Right atrium auricular region (tissue), 2 donors: ENCODE data around the gene LCT. TPM values are rescaled to one million over a fixed set of nuclear protein-coding genes. Genes with fewer than 3 reads are reported as not detected.

ENCODE experiments used
- DNase-seq: peaks from one replicate; pipeline ENCODE4 v3.0.0-alpha.2; 2019; ENCODE audit warnings: low spot score
- H3K27ac ChIP-seq, 2 donors: fragments of 200-600 bp; sonication (generic); 1 replicate in 1 of 2; 2 replicates in 1 of 2; pipeline ENCODE4 v1.5.1; 2016 to 2019
- H3K27me3 ChIP-seq, 2 donors: fragments of 200-600 bp; sonication (generic); one replicate each; pipeline versions ENCODE4 v1.5.1 to v1.6.0; 2017 to 2019
- H3K36me3 ChIP-seq: fragments of 200-600 bp; sonication (generic); one replicate; pipeline ENCODE4 v1.5.1; 2016
- H3K4me1 ChIP-seq, 2 donors: fragments of 200-600 bp; sonication (generic); one replicate each; pipeline versions ENCODE4 v1.5.1 to v1.6.0; 2017 to 2019
- H3K4me3 ChIP-seq, 2 donors: fragments of 200-600 bp; sonication (generic); 1 replicate in 1 of 2; 2 replicates in 1 of 2; pipeline ENCODE4 v1.5.1; 2017 to 2019; ENCODE audit warnings: mild to moderate bottlenecking in 1 of 2, moderate library complexity in 1 of 2
- H3K9me3 ChIP-seq, 2 donors: fragments of 200-600 bp; sonication (generic); one replicate each; pipeline ENCODE4 v1.5.1; 2019
- total RNA-seq, 2 donors: library from RNA; depleted of rRNA; stranded (reverse); fragments of >200 nt; gene quantifications; one replicate each; pipeline ENCODE4 v1.1.0, GENCODE V29; 2016
- TF ChIP-seq, protein P1 (sequence below), 2 donors: fragments of 200-600 bp; sonication (generic); IDR thresholded peaks; one replicate each; pipeline ENCODE4 v1.5.1; 2019; ENCODE audit warnings: antibody characterized with exemption in 2 of 2

LCT gene
- total RNA-seq, 2 donors from 2014 or later: not detected

DNA sequence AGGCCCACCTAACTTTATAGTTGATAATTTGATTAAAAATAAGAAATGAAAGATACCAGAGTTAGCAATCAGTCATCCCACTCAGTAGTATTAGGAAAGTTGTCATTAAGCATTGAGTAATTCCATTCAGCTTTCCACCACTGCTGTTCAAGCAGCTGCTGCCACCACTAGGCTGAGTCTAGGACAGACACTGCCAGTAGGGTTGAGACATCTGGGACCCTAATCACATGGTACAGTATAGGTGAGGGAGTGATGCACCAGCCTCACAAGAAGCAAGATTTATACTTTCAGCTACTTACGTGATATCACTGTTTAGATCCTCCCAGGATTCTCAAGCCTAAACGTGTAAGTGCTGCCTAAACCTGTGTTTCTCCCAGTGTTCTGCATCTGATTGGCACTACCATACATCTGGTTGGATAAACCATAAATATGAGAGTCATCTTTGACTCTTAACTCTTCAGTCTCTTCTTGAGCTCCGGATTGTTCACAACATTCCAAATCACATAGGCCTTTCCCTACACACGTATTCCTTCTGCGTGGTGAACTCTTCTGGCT is 92.1 kb downstream of the LCT start:
- TF ChIP-seq, protein P1, sequence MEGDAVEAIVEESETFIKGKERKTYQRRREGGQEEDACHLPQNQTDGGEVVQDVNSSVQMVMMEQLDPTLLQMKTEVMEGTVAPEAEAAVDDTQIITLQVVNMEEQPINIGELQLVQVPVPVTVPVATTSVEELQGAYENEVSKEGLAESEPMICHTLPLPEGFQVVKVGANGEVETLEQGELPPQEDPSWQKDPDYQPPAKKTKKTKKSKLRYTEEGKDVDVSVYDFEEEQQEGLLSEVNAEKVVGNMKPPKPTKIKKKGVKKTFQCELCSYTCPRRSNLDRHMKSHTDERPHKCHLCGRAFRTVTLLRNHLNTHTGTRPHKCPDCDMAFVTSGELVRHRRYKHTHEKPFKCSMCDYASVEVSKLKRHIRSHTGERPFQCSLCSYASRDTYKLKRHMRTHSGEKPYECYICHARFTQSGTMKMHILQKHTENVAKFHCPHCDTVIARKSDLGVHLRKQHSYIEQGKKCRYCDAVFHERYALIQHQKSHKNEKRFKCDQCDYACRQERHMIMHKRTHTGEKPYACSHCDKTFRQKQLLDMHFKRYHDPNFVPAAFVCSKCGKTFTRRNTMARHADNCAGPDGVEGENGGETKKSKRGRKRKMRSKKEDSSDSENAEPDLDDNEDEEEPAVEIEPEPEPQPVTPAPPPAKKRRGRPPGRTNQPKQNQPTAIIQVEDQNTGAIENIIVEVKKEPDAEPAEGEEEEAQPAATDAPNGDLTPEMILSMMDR (IDR thresholded peaks at IDR 0.05): no peak
- Histone ChIP-seq H3K4me1 (peaks cover 0 to 27% of the 10 kb centered on the region in 2 donors), H3K27me3 (no peaks in the 10 kb centered on the region), H3K27ac (no peak overlapping the region), H3K36me3 (peaks cover 21% of the 10 kb centered on the region), H3K4me3 (no peak overlapping the region), H3K9me3 (no peaks in the 10 kb centered on the region)
- DNase-seq: no peak

DNA sequence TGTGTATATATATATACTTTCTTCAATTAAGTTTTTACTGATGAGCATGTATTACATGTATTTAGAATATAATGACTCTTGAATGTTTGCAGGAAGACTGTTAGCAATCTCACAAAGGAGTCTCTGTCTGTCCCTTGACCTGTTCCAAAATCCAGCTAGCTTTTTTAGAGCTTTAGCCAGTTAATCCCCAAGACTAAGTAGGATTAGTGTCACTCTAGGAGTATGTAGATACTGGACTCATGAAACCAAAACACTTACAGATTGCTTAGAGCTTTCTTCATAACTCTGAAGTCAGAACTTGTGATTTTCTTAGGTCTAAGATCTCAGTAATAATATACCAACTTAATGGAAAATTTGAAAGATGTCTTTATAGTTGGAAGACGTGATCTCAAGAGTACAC is 93.1 kb downstream of the LCT start:
- H3K9me3 ChIP-seq: no peaks in the 10 kb centered on the region
- no peaks in the 10 kb centered on the region for H3K27me3 ChIP-seq
- H3K4me1 ChIP-seq: peaks cover 0 to 27% of the 10 kb centered on the region in 2 donors
- H3K4me3 ChIP-seq: no peak overlapping the region
- H3K36me3 ChIP-seq: peaks cover 14% of the 10 kb centered on the region
- no peak for DNase-seq
- TF ChIP-seq, protein P1 (IDR thresholded peaks at IDR 0.05): no peak
- H3K27ac ChIP-seq: no peak overlapping the region

DNA sequence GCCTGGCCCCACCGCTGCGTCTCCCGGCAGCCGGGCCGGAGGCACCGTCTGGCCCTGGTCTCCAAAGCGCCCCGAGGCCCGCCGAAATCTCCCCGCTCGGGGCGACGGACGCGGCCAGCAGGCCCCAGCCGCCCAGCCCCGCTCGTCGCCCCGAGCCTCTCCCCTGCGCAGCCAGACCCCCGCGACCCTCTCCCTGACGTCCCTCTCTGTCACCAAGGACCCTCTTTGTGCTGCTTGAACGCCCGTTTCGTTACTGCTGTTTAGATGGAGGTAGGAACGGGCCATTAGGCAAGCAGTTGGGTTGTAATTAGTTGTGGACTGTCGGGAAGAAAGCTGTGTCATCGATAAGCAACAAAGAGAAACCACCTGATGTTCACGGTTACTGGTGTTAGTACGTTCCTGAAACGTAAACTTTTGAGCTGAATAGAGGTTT is 94.6 kb downstream of the LCT start:
- no peaks in the 10 kb centered on the region for H3K36me3 ChIP-seq
- H3K4me1 ChIP-seq: peaks cover 0 to 27% of the 10 kb centered on the region in 2 donors
- H3K27ac ChIP-seq: peak overlapping the region; percentile 99 to 100
- no peaks in the 10 kb centered on the region for H3K27me3 ChIP-seq
- no peak for DNase-seq
- H3K4me3 ChIP-seq: peak overlapping the region; percentile 92 to 95
- H3K9me3 ChIP-seq: no peaks in the 10 kb centered on the region
- TF ChIP-seq, protein P1 (IDR thresholded peaks at IDR 0.05): no peak

DNA sequence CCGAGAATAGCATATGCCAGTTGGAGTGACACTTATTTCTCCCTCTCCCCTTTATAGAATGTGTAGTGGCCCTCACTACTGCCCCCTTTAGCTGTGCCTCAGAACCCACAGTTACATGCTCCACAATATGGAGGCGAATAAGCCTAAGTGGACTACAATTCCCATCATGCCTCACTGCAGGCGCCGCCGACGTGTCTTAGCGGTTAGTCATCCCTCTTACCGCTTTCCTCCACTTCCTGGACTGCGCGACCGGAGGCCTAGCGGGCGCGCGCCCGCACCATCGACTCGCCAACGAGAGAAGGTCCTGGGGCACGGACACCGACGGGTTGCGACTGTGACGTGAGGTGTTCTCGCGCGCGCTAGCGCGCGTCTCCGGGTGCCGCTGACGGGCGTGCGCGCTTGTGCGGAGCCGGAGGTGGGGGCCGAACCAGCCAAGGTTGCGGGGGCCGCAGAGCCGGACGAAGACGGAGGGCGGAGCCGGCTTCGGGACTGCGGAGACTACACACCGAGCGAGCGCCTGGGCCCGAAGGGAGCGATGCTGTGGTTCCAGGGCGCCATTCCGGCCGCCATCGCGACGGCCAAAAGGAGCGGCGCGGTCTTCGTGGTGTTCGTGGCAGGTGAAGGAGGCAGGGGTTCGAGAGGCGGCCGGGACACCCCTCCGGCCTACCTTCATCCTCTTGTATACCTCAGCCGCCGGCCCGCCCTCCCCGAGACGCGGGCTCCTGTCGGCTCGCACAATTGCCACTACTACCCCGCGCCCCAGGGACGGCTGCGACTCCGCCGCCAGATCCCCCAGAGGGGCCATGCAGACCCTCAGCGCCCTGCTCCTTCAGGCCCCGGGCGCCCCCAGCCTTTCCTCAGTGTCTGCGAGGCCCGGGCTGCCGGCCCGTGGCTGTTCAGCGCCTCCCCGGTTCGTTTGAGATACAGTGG is 95.3 kb downstream of the LCT start, which contains the start of gene UBXN4:
UBXN4 (plus strand) TSS at position 461 of the 930 bp plus-strand sequence; CDS start at position 536, 75 bp downstream.
- Histone ChIP-seq H3K9me3 (no peaks in the 10 kb centered on the region), H3K36me3 (no peaks in the 10 kb centered on the region), H3K27me3 (no peaks in the 10 kb centered on the region), H3K4me1 (peaks cover 0 to 27% of the 10 kb centered on the region in 2 donors), H3K27ac (peak within 1 kb of the TSS; percentile 99 to 100), H3K4me3 (peak within 1 kb of the TSS; percentile 92 to 95)
- DNase-seq: peak; percentile 98
- TF ChIP-seq, protein P1 (IDR thresholded peaks at IDR 0.05): peak in 1 of 2 donors; percentile 19

DNA sequence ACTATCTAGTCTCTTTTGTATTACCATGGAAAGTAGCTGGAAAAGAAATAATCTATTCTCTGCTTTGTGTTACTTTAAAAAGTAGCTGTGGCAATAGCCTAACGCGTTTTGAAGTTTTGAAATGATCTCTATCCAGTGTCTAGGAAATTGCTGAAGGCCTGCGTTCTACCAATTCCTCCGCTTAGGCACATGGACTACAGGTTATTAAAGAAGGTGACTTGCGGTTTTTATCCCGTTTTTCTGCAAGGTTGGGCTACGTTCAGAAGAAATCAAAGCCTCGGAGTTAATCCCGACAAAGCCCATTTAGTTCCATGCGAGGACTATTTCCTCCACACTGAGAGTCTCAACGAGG is 96.0 kb downstream of the LCT start:
- no peak for DNase-seq
- TF ChIP-seq, protein P1 (IDR thresholded peaks at IDR 0.05): no peak
- H3K4me3 ChIP-seq: peak overlapping the region in 1 of 2 donors; percentile 92
- peaks cover 0 to 27% of the 10 kb centered on the region in 2 donors for H3K4me1 ChIP-seq
- no peaks in the 10 kb centered on the region for H3K36me3 ChIP-seq
- H3K9me3 ChIP-seq: no peaks in the 10 kb centered on the region
- peak overlapping the region in 1 of 2 donors; percentile 99 for H3K27ac ChIP-seq
- H3K27me3 ChIP-seq: no peaks in the 10 kb centered on the region
